Stimulated activated naive CD4-positive, alpha-beta T cell (primary cell): ENCODE measurements around the gene MICB.
"Not testable (repeated sequence)": the region's sequence is repeated elsewhere in the genome, so short reads cannot be mapped to it uniquely, and the experiment has no call there.

Experiments used
- DNase-seq, 6 experiments: peaks; one replicate each; lab custom pipeline; 2025; lab: John Stamatoyannopoulos, UW

The MICB gene

GRCh38 chr6:31474871-31475286 lies 23.1 kb upstream of the MICB start:
- DNase-seq: no peak

- no peak for DNase-seq
These were observed 21.3 kb upstream of the MICB start for GRCh38 chr6:31476515-31477139.

DNA sequence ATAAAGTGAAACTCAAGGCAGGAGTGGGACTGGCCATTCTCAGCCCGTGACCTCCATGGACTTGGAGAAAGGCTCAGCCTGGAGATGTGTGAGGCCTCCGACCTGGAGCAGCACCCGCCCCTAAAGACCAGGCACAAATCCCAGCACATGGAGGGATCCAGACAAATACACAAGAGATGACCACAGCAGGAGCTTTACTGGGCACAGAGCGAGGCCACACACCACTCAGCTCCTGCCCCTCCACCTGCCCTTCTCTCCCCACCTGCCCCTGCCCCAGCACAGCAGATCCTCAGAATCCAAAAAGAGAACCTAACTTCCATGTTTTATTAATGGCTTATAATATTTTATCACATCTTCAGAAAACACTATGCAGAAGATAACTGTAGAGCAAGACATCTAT lies 20.4 kb upstream of the MICB start:
- DNase-seq: no peak

GRCh38 chr6:31478186-31478950 lies 19.6 kb upstream of the MICB start:
- no peak for DNase-seq

DNA sequence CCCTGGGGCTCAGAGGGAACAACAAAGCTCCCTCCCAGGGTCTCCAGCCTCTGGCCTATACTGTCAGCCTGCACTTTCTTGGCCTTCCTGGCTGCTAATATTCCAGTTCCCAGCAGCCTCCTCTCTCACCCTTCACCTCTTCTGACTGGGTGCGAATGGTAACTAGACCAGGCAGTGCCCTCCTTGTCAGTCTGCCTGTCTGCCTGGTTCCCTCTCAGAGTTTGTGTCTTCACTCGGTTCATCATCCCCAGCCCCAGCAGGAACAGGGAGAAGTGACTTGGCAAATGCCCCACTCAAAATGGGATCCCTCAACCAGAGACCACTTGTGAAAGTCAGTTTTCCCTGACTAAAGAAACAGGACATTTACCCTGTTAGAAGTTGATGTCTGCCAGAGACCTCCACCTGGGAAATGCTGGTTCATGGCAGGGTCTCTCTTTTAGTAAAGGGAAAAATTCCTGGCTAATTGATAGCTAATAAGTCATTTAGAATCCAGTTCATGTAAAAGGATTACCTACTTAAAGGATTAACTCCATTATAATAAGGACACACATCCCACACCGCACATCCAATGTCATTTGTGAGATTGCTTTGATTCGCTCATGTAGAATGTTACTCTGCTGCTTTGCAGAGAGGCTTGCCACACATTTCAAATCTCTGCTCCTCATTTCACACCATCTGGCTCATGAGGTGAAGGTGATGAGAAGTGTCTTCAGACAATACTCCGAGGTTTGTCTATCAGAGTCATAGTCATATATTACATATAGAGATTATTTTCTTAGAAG lies 18.6 kb upstream of the MICB start:
- no peak for DNase-seq

GRCh38 chr6:31479933-31480535 lies 17.9 kb upstream of the MICB start:
- no peak for DNase-seq

DNA sequence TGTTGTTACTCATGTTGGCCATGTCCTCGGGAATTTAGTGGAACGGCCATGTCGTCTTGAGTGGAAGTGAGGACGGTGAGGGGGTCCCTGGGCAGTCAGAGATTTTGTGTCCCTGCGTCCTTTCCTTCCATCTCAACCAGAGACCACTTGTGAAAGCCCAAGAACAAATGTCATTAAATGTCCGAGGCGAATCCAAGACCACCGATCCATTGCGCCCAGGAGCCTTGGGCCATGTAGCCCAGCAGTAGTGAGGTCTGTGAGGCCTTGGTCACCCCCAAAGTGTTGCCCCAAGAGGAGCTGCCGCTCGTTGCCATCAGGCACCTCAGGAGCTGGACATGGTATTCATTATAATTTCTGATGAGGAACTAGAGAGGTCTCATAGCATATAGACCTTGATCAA lies 17.4 kb upstream of the MICB start:
- no peak for DNase-seq

- DNase-seq: no peak
These were observed 14.6 kb upstream of the MICB start for GRCh38 chr6:31483392-31483791.

DNA sequence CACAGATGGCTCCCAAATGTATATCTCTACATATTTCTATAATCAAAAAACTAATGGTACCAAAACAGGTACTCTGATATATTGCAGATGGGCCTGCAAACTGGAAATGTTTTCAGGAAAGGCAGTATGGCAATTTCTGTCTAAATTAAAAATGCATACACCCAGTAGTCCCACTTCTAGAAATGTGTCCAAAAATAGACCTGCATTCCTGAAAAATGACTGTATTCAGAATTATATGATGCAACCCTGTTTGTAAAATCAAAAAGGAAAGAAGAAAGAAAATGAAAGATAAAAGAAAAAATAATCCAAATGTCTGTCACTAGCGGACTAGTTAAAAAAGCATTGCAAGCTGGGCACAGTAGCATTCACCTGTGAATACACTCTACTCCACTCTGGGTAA lies 12.9 kb upstream of the MICB start:
- DNase-seq: no peak

DNA sequence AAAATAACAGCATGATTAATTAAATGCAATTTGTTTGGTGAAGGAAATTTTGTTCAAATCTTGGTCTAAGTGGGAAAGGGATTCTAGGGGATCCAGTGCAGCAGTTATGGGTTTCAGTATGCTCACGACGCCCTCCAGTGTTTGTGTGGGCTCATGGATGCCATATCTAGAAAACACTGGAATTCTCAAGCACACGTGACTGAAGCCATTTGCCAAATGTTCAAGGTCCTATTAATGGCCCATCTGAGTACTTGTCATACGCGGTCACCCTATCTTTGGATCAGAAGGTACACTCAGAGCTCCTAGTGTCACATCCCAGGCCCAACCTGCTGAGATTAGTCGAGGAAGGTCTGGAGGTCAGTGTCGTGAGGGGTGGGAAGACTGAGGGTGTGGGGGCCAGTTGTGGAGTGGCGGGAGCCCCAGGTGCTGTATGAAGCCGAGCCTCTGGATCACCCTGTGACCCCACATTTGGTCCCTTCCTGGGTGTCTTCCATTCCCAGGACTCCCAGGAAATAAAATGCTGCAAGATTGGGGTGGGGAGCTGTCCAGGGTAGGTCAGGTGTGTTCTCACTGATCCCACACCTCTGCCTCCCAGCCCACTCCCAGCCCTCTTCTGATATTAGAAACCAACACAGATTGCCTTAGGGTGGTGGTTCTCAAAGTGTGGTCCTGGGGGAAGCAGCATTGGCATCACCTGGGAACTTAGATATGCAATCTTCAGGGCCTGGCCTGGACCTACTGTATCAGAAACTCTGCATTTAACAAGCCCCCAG lies 11.7 kb upstream of the MICB start:
- DNase-seq: not testable (repeated sequence)

DNA sequence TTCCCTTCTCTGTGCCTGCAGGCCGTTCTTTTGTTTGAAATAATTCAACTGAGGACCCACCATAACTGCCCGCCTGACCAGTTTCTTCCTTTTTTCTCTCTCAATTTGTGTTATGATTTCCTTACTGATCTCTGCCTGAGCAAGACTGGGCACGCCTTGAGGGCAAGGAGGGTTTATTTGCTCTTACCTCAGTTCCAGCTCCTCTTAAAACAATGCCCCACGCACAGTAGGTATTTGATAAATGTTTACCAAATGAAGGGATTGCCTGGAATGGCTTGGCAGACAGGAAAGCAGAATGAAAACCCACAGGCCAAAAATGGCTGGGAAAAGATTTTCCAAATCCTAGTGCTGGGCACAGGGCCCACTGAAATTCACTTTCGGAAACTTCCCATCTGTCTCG lies 10.3 kb upstream of the MICB start:
- DNase-seq: not testable (repeated sequence)

DNA sequence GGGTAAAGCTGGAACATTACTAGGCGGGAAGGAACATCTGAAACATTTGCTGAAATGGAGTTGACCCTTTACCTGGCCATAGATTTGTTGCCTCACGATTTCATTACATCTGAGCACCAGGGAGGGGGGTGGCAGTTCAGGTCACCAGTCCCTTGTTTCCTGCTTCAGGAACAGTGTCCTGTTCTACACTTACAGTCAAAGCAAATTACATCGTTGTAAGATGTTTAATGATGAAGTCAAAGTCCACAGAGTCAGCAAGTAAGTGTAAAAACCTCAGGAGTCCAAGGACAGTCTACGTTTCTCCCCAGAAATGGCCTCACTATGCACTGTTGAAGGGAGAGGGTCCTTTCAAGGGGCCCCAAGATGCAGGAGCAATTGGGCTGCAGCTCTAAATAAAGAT lies 8.9 kb upstream of the MICB start:
- DNase-seq: no peak

- DNase-seq: no peak
These were observed 7.7 kb upstream of the MICB start for GRCh38 chr6:31490115-31490873.

DNA sequence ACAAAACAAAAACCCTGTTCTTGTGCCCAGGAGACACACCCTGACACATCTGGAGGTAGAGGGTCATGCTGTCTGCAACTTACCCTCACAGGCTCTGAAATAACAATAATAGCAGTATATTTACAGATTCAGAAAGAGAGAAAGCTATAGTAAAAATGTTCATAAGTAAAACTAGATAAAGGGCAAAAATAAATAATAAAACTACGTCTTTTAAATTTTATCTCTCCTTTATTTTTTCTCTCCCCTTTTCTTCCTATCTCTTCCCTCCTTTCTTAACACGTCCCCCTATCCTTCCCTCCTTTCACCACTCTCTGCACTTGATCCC lies 4.4 kb upstream of the MICB start:
- not testable (repeated sequence) for DNase-seq

GRCh38 chr6:31493875-31494694 lies 3.9 kb upstream of the MICB start:
- peak; percentile 33 to 74 (median 52) for DNase-seq

DNA sequence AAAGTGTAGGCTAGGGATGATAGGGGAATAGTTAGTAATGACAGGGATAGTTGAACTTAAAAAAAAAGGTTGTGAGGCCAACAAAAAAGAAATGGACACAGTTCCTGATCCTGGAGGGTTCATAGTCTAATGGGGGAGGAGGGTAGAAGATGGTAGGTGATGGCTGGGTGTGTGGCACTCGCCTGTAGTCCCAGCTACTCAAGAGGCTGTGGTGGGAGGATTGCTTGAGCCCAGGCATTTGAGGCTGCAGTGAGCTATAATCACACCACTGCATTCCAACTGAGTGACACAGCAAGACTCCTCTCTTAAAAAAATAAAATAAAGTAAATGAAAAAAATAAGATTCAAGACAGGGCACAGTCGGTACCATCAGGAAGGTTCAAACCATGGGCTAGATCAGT lies 2.4 kb upstream of the MICB start:
- no peak for DNase-seq

GRCh38 chr6:31496826-31497225 lies 1.1 kb upstream of the MICB start:
- DNase-seq: not testable (repeated sequence)

DNA sequence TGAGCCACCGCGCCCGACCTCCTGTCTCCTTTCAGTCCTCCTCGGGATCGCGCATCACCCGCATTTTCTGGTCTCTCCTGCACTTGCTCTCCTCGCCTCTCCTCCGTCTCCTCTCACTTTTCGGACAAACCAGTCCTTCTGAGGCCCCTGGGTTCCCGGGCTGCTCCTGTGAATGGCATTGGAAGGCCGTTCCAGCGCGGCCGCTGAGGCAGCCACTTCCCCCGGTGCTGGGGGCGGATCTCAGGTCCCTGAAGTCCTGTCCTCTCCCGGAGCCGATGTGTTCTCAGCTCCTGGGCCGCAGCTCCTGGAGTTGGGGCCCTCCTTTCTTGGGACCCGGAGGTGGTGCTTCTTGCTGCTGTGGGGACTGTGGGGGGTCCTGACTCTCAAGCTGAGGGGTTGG lies 803 bp downstream of the MICB start:
- no peak for DNase-seq

- not testable (repeated sequence) for DNase-seq
These were observed 1.7 kb downstream of the MICB start for GRCh38 chr6:31499648-31500047.

DNA sequence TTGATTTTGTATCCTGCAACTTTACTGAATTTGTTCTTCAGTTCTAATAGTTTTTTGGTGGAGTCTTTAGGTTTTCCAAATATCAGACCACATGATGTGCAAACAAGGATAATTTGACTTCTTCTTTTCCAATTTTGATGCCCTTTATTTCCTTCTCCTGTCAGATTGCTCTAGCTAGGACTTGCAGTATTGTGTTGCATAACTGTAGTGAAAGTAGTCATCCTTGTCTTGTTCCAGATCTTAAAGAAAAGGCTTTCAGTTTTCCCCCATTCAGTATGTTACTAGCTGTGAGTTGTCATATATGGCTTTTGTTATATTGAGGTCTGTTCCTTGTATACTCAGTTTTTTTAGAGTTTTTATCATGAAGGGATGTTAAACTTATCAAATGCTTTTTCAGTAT lies 4.6 kb downstream of the MICB start:
- no peak for DNase-seq
